SK-N-DZ (cell line): ENCODE results near the gene OR11H12. TPM values are rescaled to one million over a fixed set of nuclear protein-coding genes. Genes with fewer than 3 reads are reported as not detected.
"Not testable (repeated sequence)": the region's sequence is repeated elsewhere in the genome, so short reads cannot be mapped to it uniquely, and the experiment has no call there.

ENCODE experiments used
- DNase-seq: peaks from one replicate; pipeline ENCODE4 v3.0.0-alpha.2; 2015; ENCODE audit warnings: low spot score
- polyA plus RNA-seq, 2 experiments: library from polyadenylated mRNA; depleted of rRNA; stranded (reverse); fragments of >200 nt; gene quantifications; 2 replicates each; pipeline ENCODE4 v1.2.3, GENCODE V29; 2014
- small RNA-seq, 2 experiments: library from RNA; depleted of rRNA; stranded (forward); fragments of <200 nt; gene quantifications; one replicate each; pipeline ENCODE3, GENCODE V24; 2014

OR11H12 gene
- polyA plus RNA-seq (2014; cell fraction: cytosol; rRNA removed) = not detected in 2 replicates
- polyA plus RNA-seq (2014; cell fraction: nucleus; rRNA removed) = 0.83 TPM in 1 of 2 replicates, not detected in the other

DNA sequence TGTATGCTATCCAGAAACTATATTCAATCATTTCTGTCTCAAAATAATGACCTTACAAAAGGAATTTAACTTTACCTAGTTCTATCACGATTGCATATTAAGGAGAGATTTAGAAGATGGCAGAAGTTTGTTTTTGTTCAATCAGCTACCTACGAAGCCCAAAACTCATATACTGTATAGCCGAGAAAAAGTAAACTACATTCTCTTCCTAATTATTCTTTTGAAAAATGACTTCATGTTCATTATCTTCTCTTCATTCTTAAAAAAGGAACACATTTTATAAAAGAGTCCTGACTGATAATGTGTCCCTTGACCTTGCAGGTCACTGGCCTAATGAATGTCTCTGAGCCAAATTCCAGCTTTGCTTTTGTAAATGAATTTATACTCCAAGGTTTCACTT is at the start of gene OR11H12:
OR11H12 (plus strand) TSS at position 301 of the 400 bp plus-strand sequence; CDS start at position 301, 0 bp downstream.
- DNase-seq = not testable (repeated sequence)

- DNase-seq = not testable (repeated sequence)
Observed at GRCh38 chr14:18582908-18583307, 18.0 kb upstream of the OR11H12 start.

DNA sequence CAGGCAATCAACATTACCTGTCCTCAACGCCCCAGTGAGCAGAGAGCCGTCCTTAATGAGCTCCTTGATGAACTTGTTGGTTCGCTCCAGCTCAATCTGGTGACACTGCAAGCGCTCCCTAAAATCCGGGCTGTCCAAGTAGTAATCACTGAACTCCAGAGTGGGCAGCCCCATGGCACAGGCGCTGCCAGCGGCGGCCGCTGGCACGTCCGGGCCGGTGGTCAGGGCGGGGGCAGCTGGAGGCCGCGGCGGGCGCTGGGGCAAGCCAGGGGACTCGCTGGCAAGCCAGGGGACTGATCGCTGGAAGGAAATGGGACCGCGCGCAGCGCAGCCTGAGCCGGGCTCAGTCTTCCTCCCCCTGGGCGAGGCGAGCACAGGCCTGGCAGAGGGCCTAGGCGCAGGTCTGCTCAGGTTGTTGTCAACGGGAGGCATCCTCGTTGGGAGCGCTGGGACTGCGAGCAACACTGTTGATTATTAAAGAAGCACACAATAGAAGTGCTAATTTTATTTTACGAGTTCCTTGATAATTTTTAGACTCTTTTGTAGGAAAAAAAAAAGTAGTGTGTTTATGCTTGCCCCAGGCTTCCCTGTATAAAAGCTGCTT is 25.8 kb downstream of the OR11H12 start:
- not testable (repeated sequence) for DNase-seq

DNA sequence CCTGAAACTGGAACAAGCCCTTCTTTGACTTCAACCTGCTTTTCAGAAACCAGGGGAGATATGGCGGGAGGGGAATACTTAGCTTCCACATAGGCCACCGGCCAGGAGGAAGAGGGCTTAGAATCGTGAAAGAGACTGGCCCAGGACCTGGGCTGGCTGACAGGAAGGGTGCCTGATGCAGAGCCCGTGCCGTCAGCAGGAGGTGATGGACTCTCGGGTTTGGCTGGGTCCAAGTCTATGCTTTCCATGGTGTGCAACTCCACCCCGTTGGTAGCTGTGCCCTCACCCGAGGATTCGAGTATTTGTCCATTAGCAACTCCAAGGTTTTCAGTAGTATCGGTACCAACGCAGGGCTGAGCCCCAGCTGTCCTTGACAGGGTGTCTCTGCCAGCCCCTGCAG is 35.1 kb downstream of the OR11H12 start:
- DNase-seq = not testable (repeated sequence)

- not testable (repeated sequence) for DNase-seq
Observed at GRCh38 chr14:18638032-18638431, 37.1 kb downstream of the OR11H12 start.

GRCh38 chr14:18638785-18639184 is 37.9 kb downstream of the OR11H12 start:
- not testable (repeated sequence) for DNase-seq

- DNase-seq = not testable (repeated sequence)
Observed at GRCh38 chr14:18646075-18646730, 45.3 kb downstream of the OR11H12 start.

Small RNAs within 50 kb of the gene (small RNA-seq; reads per million reads assigned to genes)
- gene CR383656.6 (0 reads per million in 2 experiments), gene CR383656.7 (0 reads per million in 2 experiments), gene CR383656.9 (0 reads per million in 2 experiments)
